Keratinocyte (primary cell): ENCODE data around the gene EXOSC5. TPM values are rescaled to one million over a fixed set of nuclear protein-coding genes. Genes with fewer than 3 reads are reported as not detected.

Source experiments
- DNase-seq: peaks from one replicate; pipeline ENCODE4 v3.0.0-alpha.2; 2011; ENCODE audit warnings: low read depth, missing footprints, low spot score
- FAIRE-seq: peaks from 2 replicates; lab custom pipeline; 2011; peaks lifted over from hg19 to GRCh38; lab: Jason Lieb, UNC
- H2AFZ ChIP-seq: 2 replicates; pipeline ENCODE4 v1.6.0; 2012; ENCODE audit warnings: low read length, control low read depth, inconsistent platforms; ENCODE audit not compliant: control insufficient read depth
- H3K27ac ChIP-seq: 2 replicates; pipeline ENCODE4 v1.5.1; 2011; ENCODE audit warnings: low read length; ENCODE audit not compliant: control insufficient read depth, insufficient read depth
- H3K27me3 ChIP-seq: 3 replicates; pipeline ENCODE4 v1.6.0; 2011; ENCODE audit warnings: low read length; ENCODE audit not compliant: control insufficient read depth, insufficient read depth; ENCODE audit errors: extremely low read depth
- H3K36me3 ChIP-seq, 2 experiments: 2 replicates in 1 of 2; 3 replicates in 1 of 2; pipeline ENCODE4 v1.5.1; 2011; ENCODE audit warnings: low read length in 2 of 2, mild to moderate bottlenecking in 1 of 2; ENCODE audit not compliant: control insufficient read depth in 2 of 2, insufficient read depth in 2 of 2; ENCODE audit errors: extremely low read depth in 1 of 2
- H3K4me1 ChIP-seq: 3 replicates; pipeline ENCODE4 v1.5.1; 2011; ENCODE audit warnings: low read length; ENCODE audit not compliant: control insufficient read depth, insufficient read depth; ENCODE audit errors: extremely low read depth
- H3K4me2 ChIP-seq: 3 replicates; pipeline ENCODE4 v1.6.0; 2011; ENCODE audit warnings: low read depth, low read length; ENCODE audit not compliant: control insufficient read depth, insufficient read depth; ENCODE audit errors: extremely low read depth
- H3K4me3 ChIP-seq, 3 experiments: fragments of 200-600 bp in 1 of 3; sonication (generic) in 1 of 3; 2 replicates in 2 of 3; 3 replicates in 1 of 3; pipeline ENCODE4 v1.5.1; 2011 to 2016; ENCODE audit warnings: low read length in 3 of 3, mild to moderate bottlenecking in 3 of 3, control low read depth in 2 of 3, inconsistent platforms in 1 of 3, low read depth in 1 of 3, mixed read lengths in 1 of 3, mixed run types in 1 of 3, moderate library complexity in 1 of 3; ENCODE audit not compliant: control insufficient read depth in 2 of 3, insufficient read depth in 2 of 3; ENCODE audit errors: extremely low read depth in 1 of 3
- H3K79me2 ChIP-seq: 2 replicates; pipeline ENCODE4 v1.6.0; 2012; ENCODE audit warnings: low read length; ENCODE audit not compliant: control insufficient read depth, insufficient read depth
- H3K9ac ChIP-seq: 3 replicates; pipeline ENCODE4 v1.6.0; 2011; ENCODE audit warnings: low read length; ENCODE audit not compliant: control insufficient read depth, insufficient read depth; ENCODE audit errors: extremely low read depth
- H3K9me1 ChIP-seq: 3 replicates; pipeline ENCODE4 v1.6.0; 2011; ENCODE audit warnings: low read length; ENCODE audit not compliant: control insufficient read depth, insufficient read depth; ENCODE audit errors: extremely low read depth
- H3K9me3 ChIP-seq: 2 replicates; pipeline ENCODE4 v1.5.1; 2012; ENCODE audit warnings: low read depth, low read length; ENCODE audit not compliant: control insufficient read depth
- H4K20me1 ChIP-seq: 3 replicates; pipeline ENCODE4 v1.6.0; 2011; ENCODE audit warnings: low read length; ENCODE audit not compliant: control insufficient read depth, insufficient read depth; ENCODE audit errors: extremely low read depth
- CTCF ChIP-seq, 3 experiments: IDR thresholded peaks in 1 of 3; conservative IDR thresholded peaks in 1 of 3; optimal IDR thresholded peaks in 1 of 3; 2 replicates in 2 of 3; 3 replicates in 1 of 3; pipeline versions ENCODE3 to v1.5.1; 2011; ENCODE audit warnings: low read length in 3 of 3, mild to moderate bottlenecking in 3 of 3, moderate library complexity in 2 of 3, control low read depth in 1 of 3, inconsistent platforms in 1 of 3; ENCODE audit not compliant: insufficient read depth in 2 of 3; ENCODE audit errors: extremely low read depth in 1 of 3
- EZH2 ChIP-seq: IDR thresholded peaks from one replicate; pipeline ENCODE4 v1.6.1; 2012; ENCODE audit warnings: inconsistent platforms, mild to moderate bottlenecking, low read length, moderate library complexity
- dilution Hi-C: fragments of 300-500 bp; cut with MboI; formaldehyde crosslinking; loops from one replicate; pipeline ENCODE4 v1.7.0; 2020; ENCODE audit warnings: low sequenced_read_pairs; ENCODE audit not compliant: extremely low pct_ligation_motif_present
- polyA plus RNA-seq, 5 experiments: library from polyadenylated mRNA; depleted of rRNA in 3 of 5; stranded (reverse) in 3 of 5; stranded (forward) in 1 of 5; unstranded in 1 of 5; fragments of >200 nt; gene quantifications; 1 replicate in 1 of 5; 2 replicates in 3 of 5; 3 replicates in 1 of 5; pipeline versions ENCODE4 v1.2.1 to v1.2.3, GENCODE V29; 2011 to 2012; ENCODE audit warnings: missing spikeins in 2 of 5, low read depth in 1 of 5, low replicate concordance in 1 of 5
- small RNA-seq, 3 experiments: library from RNA; depleted of rRNA; stranded (forward); fragments of <200 nt; gene quantifications; one replicate each; pipeline ENCODE3, GENCODE V24; 2012; ENCODE audit warnings: low read depth in 3 of 3, low replicate concordance in 1 of 3; ENCODE audit not compliant: insufficient read length in 3 of 3

Gene EXOSC5
- polyA plus RNA-seq, 1 donor (not counting 4 experiments of a cell fraction or from before 2014, with no cell fraction given): 12.5 TPM

GRCh38 chr19:41339936-41340335 is 57.2 kb downstream of the EXOSC5 start:
- no peaks in the 10 kb centered on the region for H3K79me2 ChIP-seq
- H3K9ac ChIP-seq: no peak overlapping the region
- dilution Hi-C loops: no loop called here
- H3K4me3 ChIP-seq: no peak overlapping the region
- H3K27me3 ChIP-seq: no peaks in the 10 kb centered on the region
- FAIRE-seq: no peak
- no peak overlapping the region for H2AFZ ChIP-seq
- no peak overlapping the region for H3K4me2 ChIP-seq
- no peaks in the 10 kb centered on the region for H3K9me3 ChIP-seq
- H3K36me3 ChIP-seq: peaks cover 5 to 33% of the 10 kb centered on the region in 2 experiments
- H3K27ac ChIP-seq: no peak overlapping the region
- TF ChIP-seq EZH2 (no peak), CTCF (optimal IDR thresholded peaks at IDR 0.05 in 1 of 3, IDR thresholded peaks at IDR 0.05 in 1 of 3, conservative IDR thresholded peaks at IDR 0.05 in 1 of 3; ENCODE audit: extremely low read depth in 1 of 3, insufficient read depth in 2 of 3, low read length in 3 of 3) (no peak)
- no peak for DNase-seq
- H4K20me1 ChIP-seq: no peaks in the 10 kb centered on the region
- no peaks in the 10 kb centered on the region for H3K4me1 ChIP-seq
- H3K9me1 ChIP-seq: no peaks in the 10 kb centered on the region

Small RNAs within 50 kb of the gene (small RNA-seq; reads per million reads assigned to genes)
- gene RF00017: 0 reads per million in 3 experiments

Other genes with a start within 250 kb of the EXOSC5 start
- gene CYP2S1, start 204.1 kb downstream of the EXOSC5 start, polyA plus RNA-seq: 4.9 to 5.8 TPM (median 4.9 TPM) in 3 replicates
- 12.2 to 36.3 TPM (median 21.7 TPM) in 3 replicates for gene AXL, start 178.1 kb downstream of the EXOSC5 start, polyA plus RNA-seq
- 21.1 to 48.3 TPM (median 40.2 TPM) in 3 replicates for gene HNRNPUL1, start 133.0 kb downstream of the EXOSC5 start, polyA plus RNA-seq
- gene CCDC97, start 87.2 kb downstream of the EXOSC5 start, polyA plus RNA-seq: 6.8 to 9.6 TPM (median 9.5 TPM) in 3 replicates
- gene TGFB1, start 43.4 kb downstream of the EXOSC5 start, polyA plus RNA-seq: 4.3 to 11.0 TPM (median 5.8 TPM) in 3 replicates
- gene B9D2, start 33.2 kb downstream of the EXOSC5 start, polyA plus RNA-seq: 2.8 to 3.4 TPM (median 3.0 TPM) in 3 replicates
- 4.4 to 10.1 TPM (median 6.3 TPM) in 3 replicates for gene TMEM91, start 20.8 kb downstream of the EXOSC5 start, polyA plus RNA-seq
- 7.5 to 13.3 TPM (median 8.3 TPM) in 3 replicates for gene BCKDHA, start 459 bp upstream of the EXOSC5 start, polyA plus RNA-seq
- 0.45 to 1.8 TPM (median 0.97 TPM) in 3 replicates for gene B3GNT8, start 30.0 kb upstream of the EXOSC5 start, polyA plus RNA-seq
- gene DMAC2, start 42.6 kb upstream of the EXOSC5 start, polyA plus RNA-seq: 45.3 to 64.0 TPM (median 45.6 TPM) in 3 replicates
- gene ERICH4, start 45.8 kb upstream of the EXOSC5 start, polyA plus RNA-seq: not detected in 3 replicates
- gene CEACAM21, start 178.8 kb upstream of the EXOSC5 start, polyA plus RNA-seq: not detected in 3 replicates
- gene CEACAM4, start 229.7 kb upstream of the EXOSC5 start, polyA plus RNA-seq: not detected in 3 replicates